Tibial artery (tissue), 4 donors: Measurements from ENCODE around the gene LAIR2.
"Not testable (repeated sequence)": the region's sequence is repeated elsewhere in the genome, so short reads cannot be mapped to it uniquely, and the experiment has no call there.

Experiments
- DNase-seq, 2 donors: peaks; one replicate each; pipeline ENCODE4 v3.0.0-alpha.2; 2019
- H3K27ac ChIP-seq, 2 donors: fragments of 200-600 bp; sonication (generic) in 1 of 2; 1 replicate in 1 of 2; 2 replicates in 1 of 2; pipeline ENCODE4 v1.5.1; 2018 to 2019; ENCODE audit warnings: mild to moderate bottlenecking in 1 of 2
- H3K27me3 ChIP-seq, 2 donors: fragments of 200-600 bp; sonication (generic) in 1 of 2; one replicate each; pipeline versions ENCODE4 v1.5.1 to v1.6.0; 2016 to 2019
- H3K36me3 ChIP-seq, 3 donors: fragments of 200-600 bp; sonication (generic) in 2 of 3; one replicate each; pipeline ENCODE4 v1.5.1; 2016 to 2019; ENCODE audit warnings: mild to moderate bottlenecking in 2 of 3
- H3K4me1 ChIP-seq, 4 donors: fragments of 200-600 bp; sonication (generic) in 2 of 4; 1 replicate in 3 of 4; 2 replicates in 1 of 4; pipeline ENCODE4 v1.5.1; 2016 to 2019
- H3K4me3 ChIP-seq, 2 donors: fragments of 200-600 bp; sonication (generic) in 1 of 2; 1 replicate in 1 of 2; 2 replicates in 1 of 2; pipeline ENCODE4 v1.5.1; 2018 to 2019; ENCODE audit warnings: mild to moderate bottlenecking in 2 of 2
- H3K9me3 ChIP-seq, 3 donors: fragments of 200-600 bp; sonication (generic) in 1 of 3; one replicate each; pipeline ENCODE4 v1.5.1; 2016 to 2019
- intact Hi-C: fragments of 100-400 bp; cut with DNase I; formaldehyde crosslinking; loops from one replicate; pipeline ENCODE4 v1.15.0; 2023; ENCODE audit warnings: low total_unique reads
- TF ChIP-seq, protein P1 (sequence below), 2 experiments: fragments of 200-600 bp in 1 of 2; fragments of 450-650 bp in 1 of 2; IDR thresholded peaks; one replicate each; pipeline ENCODE4 v1.5.1; 2017 to 2019; ENCODE audit warnings: antibody characterized with exemption in 2 of 2, mild to moderate bottlenecking in 1 of 2, moderate library complexity in 1 of 2

The LAIR2 gene

DNA sequence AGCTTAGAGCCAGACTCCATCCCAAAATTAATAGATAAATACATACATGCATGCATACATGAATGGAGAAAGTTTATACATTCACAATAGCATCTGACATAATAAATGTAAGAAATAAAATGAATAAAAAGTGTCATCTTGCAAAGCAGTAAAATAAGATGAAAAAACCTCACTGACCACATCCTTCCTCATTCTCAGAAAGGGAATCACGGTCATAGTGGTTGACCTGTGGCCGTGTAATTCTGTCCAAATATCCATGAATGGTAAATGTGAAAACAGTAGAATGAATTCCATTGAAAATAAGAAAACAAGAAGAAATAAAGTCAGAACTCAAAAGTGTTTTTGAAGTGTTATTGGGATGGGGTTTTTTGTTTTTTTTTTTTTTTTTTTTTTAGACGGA lies 19.7 kb upstream of the LAIR2 start:
- Histone ChIP-seq H3K4me1 (no peaks in the 10 kb centered on the region), H3K9me3 (no peaks in the 10 kb centered on the region), H3K36me3 (no peaks in the 10 kb centered on the region), H3K27me3 (peaks cover 0 to 18% of the 10 kb centered on the region in 2 donors), H3K27ac (no peak overlapping the region), H3K4me3 (no peak overlapping the region)
- TF ChIP-seq, protein P1, sequence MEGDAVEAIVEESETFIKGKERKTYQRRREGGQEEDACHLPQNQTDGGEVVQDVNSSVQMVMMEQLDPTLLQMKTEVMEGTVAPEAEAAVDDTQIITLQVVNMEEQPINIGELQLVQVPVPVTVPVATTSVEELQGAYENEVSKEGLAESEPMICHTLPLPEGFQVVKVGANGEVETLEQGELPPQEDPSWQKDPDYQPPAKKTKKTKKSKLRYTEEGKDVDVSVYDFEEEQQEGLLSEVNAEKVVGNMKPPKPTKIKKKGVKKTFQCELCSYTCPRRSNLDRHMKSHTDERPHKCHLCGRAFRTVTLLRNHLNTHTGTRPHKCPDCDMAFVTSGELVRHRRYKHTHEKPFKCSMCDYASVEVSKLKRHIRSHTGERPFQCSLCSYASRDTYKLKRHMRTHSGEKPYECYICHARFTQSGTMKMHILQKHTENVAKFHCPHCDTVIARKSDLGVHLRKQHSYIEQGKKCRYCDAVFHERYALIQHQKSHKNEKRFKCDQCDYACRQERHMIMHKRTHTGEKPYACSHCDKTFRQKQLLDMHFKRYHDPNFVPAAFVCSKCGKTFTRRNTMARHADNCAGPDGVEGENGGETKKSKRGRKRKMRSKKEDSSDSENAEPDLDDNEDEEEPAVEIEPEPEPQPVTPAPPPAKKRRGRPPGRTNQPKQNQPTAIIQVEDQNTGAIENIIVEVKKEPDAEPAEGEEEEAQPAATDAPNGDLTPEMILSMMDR (IDR thresholded peaks at IDR 0.05) = no peak
- DNase-seq = no peak
- intact Hi-C loops = no loop called here

DNA sequence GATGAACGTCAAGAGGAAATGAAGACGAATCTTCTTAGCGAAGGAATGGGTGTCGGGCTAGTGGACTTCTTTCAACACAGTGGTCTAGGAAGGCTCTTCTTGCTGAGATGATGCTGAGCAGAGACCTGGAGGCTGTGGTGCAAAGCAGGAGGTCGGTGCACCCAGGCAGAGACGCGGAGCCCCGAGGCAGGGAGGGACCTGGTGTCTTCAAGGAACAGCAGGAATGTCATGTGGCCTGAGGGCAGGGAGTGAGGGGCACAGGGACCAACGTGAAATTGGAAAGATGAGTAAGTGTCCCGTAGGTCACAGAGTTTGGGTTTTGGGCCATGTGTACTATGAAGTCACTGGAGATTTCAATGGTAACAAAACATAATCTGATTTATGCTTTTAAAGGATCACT lies 18.2 kb upstream of the LAIR2 start:
- TF ChIP-seq, protein P1 (IDR thresholded peaks at IDR 0.05) = no peak
- no peak overlapping the region for H3K4me3 ChIP-seq
- no peak overlapping the region for H3K27ac ChIP-seq
- no peaks in the 10 kb centered on the region for H3K36me3 ChIP-seq
- intact Hi-C loops = no loop called here
- H3K9me3 ChIP-seq = no peaks in the 10 kb centered on the region
- DNase-seq = no peak
- peaks cover 0 to 12% of the 10 kb centered on the region in 2 donors for H3K27me3 ChIP-seq
- H3K4me1 ChIP-seq = no peaks in the 10 kb centered on the region

DNA sequence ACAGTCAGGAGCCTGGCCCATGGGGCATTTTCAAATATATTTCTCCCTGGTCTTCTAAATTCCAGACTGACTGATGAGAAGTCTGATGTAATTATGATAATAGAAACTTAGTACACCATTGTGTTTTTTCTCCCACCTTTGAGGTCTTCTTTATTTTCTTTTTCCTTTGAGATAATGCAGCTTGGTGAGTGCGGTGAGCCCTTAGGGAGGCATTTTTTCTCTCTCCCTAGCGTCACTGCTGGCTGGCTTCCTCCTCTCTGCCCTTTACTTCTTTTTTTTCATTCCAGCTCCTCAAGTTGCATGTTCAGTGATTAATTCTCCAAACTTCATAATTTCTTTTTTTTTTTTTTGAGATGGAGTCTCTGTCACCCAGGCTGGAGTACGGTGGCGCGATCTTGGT lies 16.8 kb upstream of the LAIR2 start:
- H3K27me3 ChIP-seq = no peaks in the 10 kb centered on the region
- DNase-seq = no peak
- H3K4me3 ChIP-seq = no peak overlapping the region
- H3K9me3 ChIP-seq = no peaks in the 10 kb centered on the region
- H3K36me3 ChIP-seq = no peaks in the 10 kb centered on the region
- TF ChIP-seq, protein P1 (IDR thresholded peaks at IDR 0.05) = no peak
- H3K27ac ChIP-seq = no peak overlapping the region
- H3K4me1 ChIP-seq = no peaks in the 10 kb centered on the region
- intact Hi-C loops = no loop called here

DNA sequence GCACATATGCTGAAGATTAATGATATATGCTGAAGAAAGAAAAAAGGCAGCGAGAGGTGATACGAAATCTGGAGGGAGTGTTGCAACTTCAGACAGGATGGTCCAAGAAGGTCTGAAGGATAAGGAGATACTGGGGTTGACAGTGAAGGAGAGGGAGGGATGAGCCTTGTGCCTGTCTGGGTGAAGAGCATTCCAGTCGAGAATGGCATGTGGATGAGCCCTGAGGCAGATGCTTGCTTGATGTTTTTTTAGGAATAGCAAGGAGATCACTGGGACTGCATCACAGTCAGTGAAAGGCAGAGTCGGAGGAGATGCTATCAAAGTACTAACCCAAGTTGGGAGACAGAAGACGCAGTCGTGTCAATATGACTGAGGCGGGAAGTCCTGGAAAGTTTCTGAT lies 13.3 kb upstream of the LAIR2 start:
- Histone ChIP-seq H3K9me3 (no peaks in the 10 kb centered on the region), H3K4me1 (no peaks in the 10 kb centered on the region), H3K27me3 (peaks cover 0 to 18% of the 10 kb centered on the region in 2 donors), H3K4me3 (no peak overlapping the region), H3K36me3 (no peaks in the 10 kb centered on the region), H3K27ac (no peak overlapping the region)
- TF ChIP-seq, protein P1 (IDR thresholded peaks at IDR 0.05) = no peak
- no peak for DNase-seq
- intact Hi-C loops = no loop called here

DNA sequence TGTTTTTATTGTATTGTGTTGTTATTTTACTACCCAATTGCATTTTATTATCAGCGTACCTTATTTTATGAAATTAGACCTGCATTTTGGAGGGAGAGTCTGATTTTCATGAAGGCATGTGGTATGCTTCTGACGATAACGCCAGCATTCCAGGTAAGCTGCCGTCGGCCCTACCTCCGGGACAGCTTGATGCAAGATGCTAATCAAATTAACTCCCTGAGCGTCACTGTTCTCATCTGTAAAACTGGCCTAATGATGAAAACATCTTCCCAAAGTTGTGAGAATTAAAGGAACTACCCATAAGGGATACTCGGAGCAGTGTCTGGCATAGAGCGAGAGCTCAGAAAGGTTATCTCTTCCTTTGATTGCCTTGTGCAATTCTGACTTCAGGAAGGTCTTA lies 12.9 kb upstream of the LAIR2 start:
- TF ChIP-seq, protein P1 (IDR thresholded peaks at IDR 0.05) = no peak
- H3K9me3 ChIP-seq = no peaks in the 10 kb centered on the region
- no peaks in the 10 kb centered on the region for H3K36me3 ChIP-seq
- H3K4me3 ChIP-seq = no peak overlapping the region
- no peaks in the 10 kb centered on the region for H3K4me1 ChIP-seq
- intact Hi-C loops = no loop called here
- H3K27ac ChIP-seq = no peak overlapping the region
- H3K27me3 ChIP-seq = peaks cover 0 to 20% of the 10 kb centered on the region in 2 donors
- DNase-seq = no peak

DNA sequence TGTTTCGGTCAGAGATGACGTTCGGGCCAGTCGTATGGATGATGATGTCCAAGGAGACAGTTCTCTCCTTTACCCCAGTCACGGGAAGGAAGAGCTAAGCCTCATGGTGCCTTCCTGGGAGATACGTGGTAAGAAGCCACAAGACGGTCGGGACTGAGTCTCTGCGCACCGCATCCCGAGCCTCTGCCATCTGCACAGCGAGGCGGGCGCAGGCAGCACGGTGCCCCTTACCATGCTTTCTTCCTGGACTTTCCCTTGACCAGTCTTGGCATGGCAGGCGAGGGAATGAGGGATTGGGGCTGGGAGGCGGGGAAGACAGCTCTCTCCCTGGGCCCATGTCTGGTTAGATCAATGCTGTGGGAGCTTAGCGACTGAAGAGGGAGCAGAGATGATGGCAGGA lies 10.1 kb upstream of the LAIR2 start:
- H3K4me1 ChIP-seq = no peaks in the 10 kb centered on the region
- no peaks in the 10 kb centered on the region for H3K9me3 ChIP-seq
- H3K27ac ChIP-seq = no peak overlapping the region
- no peaks in the 10 kb centered on the region for H3K36me3 ChIP-seq
- no peak for DNase-seq
- TF ChIP-seq, protein P1 (IDR thresholded peaks at IDR 0.05) = no peak
- peaks cover 0 to 20% of the 10 kb centered on the region in 2 donors for H3K27me3 ChIP-seq
- intact Hi-C loops = no loop called here
- H3K4me3 ChIP-seq = no peak overlapping the region

DNA sequence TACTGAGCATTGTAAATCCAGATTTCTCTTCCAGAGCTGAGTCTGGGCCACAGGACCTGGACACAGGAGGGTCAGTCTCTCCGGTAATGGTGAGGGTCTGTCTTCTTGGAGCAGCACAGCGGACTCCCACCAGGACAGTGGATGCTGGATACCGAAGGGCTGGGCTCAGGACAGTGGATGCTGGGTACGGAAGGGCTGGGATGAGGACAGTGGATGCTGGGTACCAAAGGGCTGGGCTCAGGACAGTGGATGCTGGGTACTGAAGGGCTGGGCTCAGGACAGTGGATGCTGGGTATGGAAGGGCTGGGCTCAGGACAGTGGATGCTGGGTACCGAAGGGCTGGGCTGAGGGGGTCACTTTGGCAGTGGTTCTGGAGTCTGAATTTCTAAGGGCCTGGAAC lies 9.6 kb upstream of the LAIR2 start:
- DNase-seq, intact Hi-C loops, H3K36me3 ChIP-seq, H3K4me1 ChIP-seq, H3K27ac ChIP-seq, H3K4me3 ChIP-seq, H3K9me3 ChIP-seq: not testable (repeated sequence)
- peaks cover 0 to 20% of the 10 kb centered on the region in 2 donors for H3K27me3 ChIP-seq
